Esophagus squamous epithelium (tissue), 5 donors: ENCODE results near the gene CUEDC2. TPM values are rescaled to one million over a fixed set of nuclear protein-coding genes. Genes with fewer than 3 reads are reported as not detected.

Experiments used
- DNase-seq: peaks from one replicate; lab custom pipeline; 2025; lab: John Stamatoyannopoulos, UW
- H3K27ac ChIP-seq, 4 donors: fragments of 200-600 bp; sonication (generic); one replicate each; pipeline ENCODE4 v1.5.1; 2016 to 2019; ENCODE audit warnings: mild to moderate bottlenecking in 1 of 4
- H3K27me3 ChIP-seq, 4 donors: fragments of 200-600 bp; sonication (generic); 1 replicate in 3 of 4; 2 replicates in 1 of 4; pipeline versions ENCODE4 v1.5.1 to v1.6.0; 2017 to 2021; ENCODE audit warnings: antibody characterized with exemption in 1 of 4
- H3K36me3 ChIP-seq, 3 donors: fragments of 200-600 bp; sonication (generic); one replicate each; pipeline ENCODE4 v1.5.1; 2016 to 2019
- H3K4me1 ChIP-seq, 3 donors: fragments of 200-600 bp; sonication (generic); one replicate each; pipeline ENCODE4 v1.5.1; 2017 to 2019
- H3K4me3 ChIP-seq, 4 donors: fragments of 200-600 bp; sonication (generic); 1 replicate in 3 of 4; 2 replicates in 1 of 4; pipeline ENCODE4 v1.5.1; 2016 to 2019; ENCODE audit warnings: mild to moderate bottlenecking in 2 of 4, moderate library complexity in 1 of 4
- H3K9me3 ChIP-seq, 3 donors: fragments of 200-600 bp; sonication (generic); one replicate each; pipeline ENCODE4 v1.5.1; 2016 to 2019
- POLR2A ChIP-seq, 4 donors: fragments of 450-650 bp; IDR thresholded peaks; one replicate each; pipeline ENCODE4 v1.6.1; 2017; ENCODE audit warnings: antibody characterized with exemption in 4 of 4, mild to moderate bottlenecking in 4 of 4, moderate library complexity in 3 of 4
- WGBS, 2 donors: methylation state at CpG; one replicate each; pipeline ENCODE4 v1.1.5; 2018; 5-methylcytosine and 5-hydroxymethylcytosine counted together
- intact Hi-C: fragments of 100-400 bp; cut with DNase I; formaldehyde crosslinking; loops from one replicate; pipeline ENCODE4 v1.15.0; 2022
- total RNA-seq, 4 donors: library from RNA; depleted of rRNA; stranded (reverse); fragments of >200 nt; gene quantifications; one replicate each; pipeline ENCODE4 v1.1.0, GENCODE V29; 2016
- TF ChIP-seq, protein P1 (sequence below), 6 experiments: fragments of 450-650 bp in 4 of 6; fragments of 200-600 bp in 2 of 6; sonication (generic) in 2 of 6; IDR thresholded peaks; one replicate each; pipeline ENCODE4 v1.5.1; 2016 to 2019; ENCODE audit warnings: antibody characterized with exemption in 6 of 6, mild to moderate bottlenecking in 4 of 6, moderate library complexity in 4 of 6
- donor health status: DM: yes; HTN: yes; CAD: no.

The CUEDC2 gene
- total RNA-seq, 4 donors from 2014 or later: 16.6 to 37.6 (median 27.0) TPM

- Histone ChIP-seq H3K4me1 (peaks cover 11 to 29% (median 13%) of the 10 kb centered on the region in 3 donors), H3K27ac (no peak overlapping the region), H3K36me3 (no peaks in the 10 kb centered on the region), H3K27me3 (peaks cover 7 to 90% (median 33%) of the 10 kb centered on the region in 4 donors), H3K9me3 (no peaks in the 10 kb centered on the region), H3K4me3 (peak overlapping the region in 2 of 4 donors; percentile 26 to 43)
- no peak for TF ChIP-seq POLR2A (IDR thresholded peaks at IDR 0.05)
- TF ChIP-seq, protein P1, sequence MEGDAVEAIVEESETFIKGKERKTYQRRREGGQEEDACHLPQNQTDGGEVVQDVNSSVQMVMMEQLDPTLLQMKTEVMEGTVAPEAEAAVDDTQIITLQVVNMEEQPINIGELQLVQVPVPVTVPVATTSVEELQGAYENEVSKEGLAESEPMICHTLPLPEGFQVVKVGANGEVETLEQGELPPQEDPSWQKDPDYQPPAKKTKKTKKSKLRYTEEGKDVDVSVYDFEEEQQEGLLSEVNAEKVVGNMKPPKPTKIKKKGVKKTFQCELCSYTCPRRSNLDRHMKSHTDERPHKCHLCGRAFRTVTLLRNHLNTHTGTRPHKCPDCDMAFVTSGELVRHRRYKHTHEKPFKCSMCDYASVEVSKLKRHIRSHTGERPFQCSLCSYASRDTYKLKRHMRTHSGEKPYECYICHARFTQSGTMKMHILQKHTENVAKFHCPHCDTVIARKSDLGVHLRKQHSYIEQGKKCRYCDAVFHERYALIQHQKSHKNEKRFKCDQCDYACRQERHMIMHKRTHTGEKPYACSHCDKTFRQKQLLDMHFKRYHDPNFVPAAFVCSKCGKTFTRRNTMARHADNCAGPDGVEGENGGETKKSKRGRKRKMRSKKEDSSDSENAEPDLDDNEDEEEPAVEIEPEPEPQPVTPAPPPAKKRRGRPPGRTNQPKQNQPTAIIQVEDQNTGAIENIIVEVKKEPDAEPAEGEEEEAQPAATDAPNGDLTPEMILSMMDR (IDR thresholded peaks at IDR 0.05): no peak
- no peak for DNase-seq
- intact Hi-C loops: no loop called here
- WGBS, 2 donors: 5% methylated on average over 8 of the region's 48 CpGs; no CpG with 5 or more reads in 1 of the 2 donors
Measured at GRCh38 chr10:102410429-102411073, 21.8 kb downstream of the CUEDC2 start.

DNA sequence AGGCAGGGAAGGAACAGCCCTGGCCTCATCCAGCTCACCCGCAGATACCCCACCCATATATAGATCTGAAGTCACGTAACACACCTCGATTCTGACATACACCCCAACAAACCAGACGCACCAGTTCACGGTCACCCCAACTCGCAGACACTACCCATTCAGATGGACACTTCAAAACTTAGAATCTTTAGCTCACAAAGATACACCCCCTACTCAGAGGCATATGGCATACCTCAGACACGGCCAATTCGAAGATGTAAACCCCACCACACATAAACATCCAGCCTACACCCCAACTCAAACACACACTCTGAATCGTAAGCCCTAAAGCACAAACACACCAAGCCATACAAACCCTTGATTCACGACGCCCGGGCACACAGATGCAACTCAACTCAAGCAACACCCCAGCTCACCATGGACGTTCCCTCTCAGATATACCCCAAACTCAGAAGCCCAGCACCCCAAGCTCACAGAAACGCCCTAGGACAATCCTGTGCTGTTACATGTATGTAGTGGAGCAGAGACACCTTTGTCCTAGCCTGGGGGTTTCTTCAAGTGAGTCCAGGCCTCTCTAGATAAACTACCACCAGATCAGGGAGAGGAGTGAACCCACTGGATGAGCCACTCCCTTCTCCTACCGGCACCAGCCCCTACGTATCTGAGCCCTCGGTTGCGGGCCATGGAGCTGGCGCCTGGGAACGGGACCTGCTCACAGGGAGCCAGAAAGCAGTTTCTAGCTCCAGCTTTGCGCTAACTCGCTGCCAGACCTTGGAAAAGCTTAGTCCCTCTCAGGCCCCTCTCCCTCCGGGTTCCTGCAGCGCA is 22.6 kb downstream of the CUEDC2 start:
- Histone ChIP-seq H3K27me3 (peaks cover 7 to 88% (median 32%) of the 10 kb centered on the region in 4 donors), H3K36me3 (no peaks in the 10 kb centered on the region), H3K9me3 (no peaks in the 10 kb centered on the region), H3K4me3 (peak overlapping the region in 3 of 4 donors; percentile 39 to 69 (median 51)), H3K4me1 (peaks cover 11 to 29% (median 13%) of the 10 kb centered on the region in 3 donors), H3K27ac (no peak overlapping the region)
- intact Hi-C loops: no loop called here
- DNase-seq: no peak
- TF ChIP-seq, protein P1 (IDR thresholded peaks at IDR 0.05): no peak
- no peak for TF ChIP-seq POLR2A (IDR thresholded peaks at IDR 0.05)
- 24 to 43% methylated on average over 7 to 22 of the region's 24 CpGs for WGBS, 2 donors

DNA sequence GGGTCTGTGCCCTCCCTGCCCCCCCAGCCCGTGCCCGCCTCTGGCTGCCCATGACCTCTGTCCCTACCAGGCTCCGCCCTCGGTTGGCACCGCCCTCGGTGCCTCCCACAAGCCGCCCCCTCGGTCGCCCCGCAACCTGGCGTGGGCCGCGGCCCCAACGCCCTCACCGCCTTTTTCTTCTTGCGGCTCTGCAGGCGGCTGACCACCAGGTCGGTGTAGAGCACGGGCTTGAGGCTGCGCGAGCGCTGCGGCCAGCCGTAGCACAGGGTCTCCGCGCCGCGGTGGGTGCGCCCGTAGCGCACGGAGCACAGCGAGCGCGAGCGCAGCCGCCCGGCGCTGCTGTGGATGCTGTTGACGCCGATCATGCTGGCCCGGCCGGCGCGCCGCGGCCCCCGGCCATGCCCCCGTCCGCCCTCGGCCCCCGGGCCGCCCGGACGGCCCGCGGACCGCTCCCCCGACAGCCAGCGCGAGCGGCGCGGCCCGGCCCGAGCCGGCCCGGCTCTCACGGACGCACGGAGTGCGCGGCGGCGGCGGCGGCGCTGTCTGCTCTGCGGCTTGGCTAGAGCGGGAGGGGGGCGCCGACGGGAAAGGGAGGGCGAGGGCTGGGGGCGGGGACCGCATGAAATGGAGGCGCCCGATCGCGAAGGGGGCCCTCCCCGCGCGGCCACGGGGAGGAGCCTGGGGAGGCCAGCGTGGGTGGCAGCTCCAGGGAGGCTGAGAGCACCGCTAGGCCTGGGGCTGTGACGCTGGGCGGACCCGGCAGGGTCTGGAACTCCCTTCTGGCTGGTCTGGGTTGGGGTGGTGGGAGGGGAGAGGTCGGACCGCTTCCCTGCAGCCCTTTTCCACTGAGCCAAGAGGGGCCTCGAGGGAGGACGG is 23.4 kb downstream of the CUEDC2 start:
- peaks cover 7 to 79% (median 32%) of the 10 kb centered on the region in 4 donors for H3K27me3 ChIP-seq
- 0 to 4% methylated on average over 3 to 8 of the region's 103 CpGs for WGBS, 2 donors
- no peak overlapping the region for H3K27ac ChIP-seq
- peak overlapping the region; percentile 29 to 69 (median 45) for H3K4me3 ChIP-seq
- TF ChIP-seq, protein P1 (IDR thresholded peaks at IDR 0.05): no peak
- TF ChIP-seq POLR2A (IDR thresholded peaks at IDR 0.05): no peak
- intact Hi-C loops: no loop called here
- H3K9me3 ChIP-seq: no peaks in the 10 kb centered on the region
- H3K4me1 ChIP-seq: peaks cover 11 to 29% (median 13%) of the 10 kb centered on the region in 3 donors
- H3K36me3 ChIP-seq: no peaks in the 10 kb centered on the region
- no peak for DNase-seq

- intact Hi-C loops: no loop called here
- Histone ChIP-seq H3K9me3 (no peaks in the 10 kb centered on the region), H3K4me3 (peak overlapping the region; percentile 29 to 69 (median 45)), H3K4me1 (peaks cover 11 to 29% (median 13%) of the 10 kb centered on the region in 3 donors), H3K36me3 (peaks cover 0 to under 1% (median 0%) of the 10 kb centered on the region in 3 donors), H3K27ac (no peak overlapping the region), H3K27me3 (peaks cover 7 to 72% (median 32%) of the 10 kb centered on the region in 4 donors)
- DNase-seq: no peak
- TF ChIP-seq POLR2A (IDR thresholded peaks at IDR 0.05): no peak
- TF ChIP-seq, protein P1 (IDR thresholded peaks at IDR 0.05): no peak
- 61 to 70% methylated on average over 12 to 13 of the region's 14 CpGs for WGBS, 2 donors
Measured at GRCh38 chr10:102408131-102408727, 24.1 kb downstream of the CUEDC2 start.
